Stimulated activated CD8-positive, alpha-beta memory T cell treated with anti-CD3 and anti-CD28 coated beads, Interleukin-2, amount 100 ng/mL, for 1 hour (primary cell): ENCODE results near the gene NUDT4.

Experiments
- DNase-seq, 2 donors: peaks; one replicate each; pipeline ENCODE4 v3.0.0-alpha.2; 2020; ENCODE audit warnings: low read depth in 2 of 2

NUDT4 gene

GRCh38 chr12:93377252-93378195, at the start of gene NUDT4:
Gene NUDT4, plus strand, starts transcription at chr12:93377925. Its CDS starts 398 bp downstream, at chr12:93378323.
- peak; percentile 95 to 97 for DNase-seq

- no peak for DNase-seq
Observed at GRCh38 chr12:93333054-93333453, 44.7 kb upstream of the NUDT4 start.

- DNase-seq = no peak
Observed at GRCh38 chr12:93333828-93334227, 43.9 kb upstream of the NUDT4 start.

- no peak for DNase-seq
Observed at GRCh38 chr12:93335603-93336162, 42.0 kb upstream of the NUDT4 start.

GRCh38 chr12:93336291-93336741, 41.4 kb upstream of the NUDT4 start:
- DNase-seq = no peak

GRCh38 chr12:93338598-93338997, 39.1 kb upstream of the NUDT4 start:
- DNase-seq = no peak

GRCh38 chr12:93339695-93340094, 38.0 kb upstream of the NUDT4 start:
- no peak for DNase-seq

GRCh38 chr12:93341409-93342049, 36.2 kb upstream of the NUDT4 start:
- no peak for DNase-seq

GRCh38 chr12:93347054-93347785, 30.5 kb upstream of the NUDT4 start:
- no peak for DNase-seq

GRCh38 chr12:93348575-93349435, 28.9 kb upstream of the NUDT4 start:
- DNase-seq = no peak

- DNase-seq = no peak
Observed at GRCh38 chr12:93351726-93352125, 26.0 kb upstream of the NUDT4 start.

GRCh38 chr12:93352321-93352720, 25.4 kb upstream of the NUDT4 start:
- DNase-seq = no peak

- DNase-seq = no peak
Observed at GRCh38 chr12:93356214-93356613, 21.5 kb upstream of the NUDT4 start.

GRCh38 chr12:93358058-93358457, 19.7 kb upstream of the NUDT4 start:
- DNase-seq = no peak

GRCh38 chr12:93358821-93359220, 18.9 kb upstream of the NUDT4 start:
- no peak for DNase-seq

- no peak for DNase-seq
Observed at GRCh38 chr12:93360688-93361087, 17.0 kb upstream of the NUDT4 start.

GRCh38 chr12:93361151-93361919, 16.4 kb upstream of the NUDT4 start:
- DNase-seq = no peak

- no peak for DNase-seq
Observed at GRCh38 chr12:93363841-93364297, 13.9 kb upstream of the NUDT4 start.

- no peak for DNase-seq
Observed at GRCh38 chr12:93365616-93366405, 11.9 kb upstream of the NUDT4 start.
